SK-N-SH (cell line): ENCODE data around the gene GBX2.

Experiments
- EP300 ChIP-seq, 2 experiments: IDR thresholded peaks; 2 replicates each; pipeline versions ENCODE4 v1.4.0 to v1.6.1; 2012; ENCODE audit warnings: borderline replicate concordance in 1 of 2, low read depth in 1 of 2, low read length in 1 of 2
- FOXM1 ChIP-seq: IDR thresholded peaks from 2 replicates; pipeline ENCODE4 v1.4.0; 2012; ENCODE audit warnings: low read depth, mild to moderate bottlenecking
- MXI1 ChIP-seq: IDR thresholded peaks from 2 replicates; pipeline ENCODE4 v1.6.1; 2012; ENCODE audit warnings: mild to moderate bottlenecking, low read depth, low read length, improper control_type of control experiment
- POLR2AphosphoS5 ChIP-seq: IDR thresholded peaks from 2 replicates; pipeline ENCODE4 v1.6.1; 2012; ENCODE audit warnings: low read depth, low read length

- TF ChIP-seq POLR2AphosphoS5, result no peak
- no peak for TF ChIP-seq EP300 (IDR thresholded peaks at IDR 0.05; ENCODE audit: borderline replicate concordance in 1 of 2, low read depth in 1 of 2, low read length in 1 of 2)
- TF ChIP-seq FOXM1, result no peak
- TF ChIP-seq MXI1, result no peak
Measured at GRCh38 chr2:236215761-236216333, 47.7 kb upstream of the GBX2 start.
